Mesodermal cell (in vitro differentiated cells): Measurements from ENCODE around the gene PCBP3.
"Not testable (repeated sequence)": the region's sequence is repeated elsewhere in the genome, so short reads cannot be mapped to it uniquely, and the experiment has no call there.

ENCODE experiments used
- H3K27ac ChIP-seq: 2 replicates; pipeline ENCODE4 v1.7.0; 2013; ENCODE audit warnings: mild to moderate bottlenecking, low read depth, low read length, moderate library complexity; ENCODE audit not compliant: severe bottlenecking
- H3K36me3 ChIP-seq: 2 replicates; pipeline ENCODE4 v1.7.1; 2013; ENCODE audit warnings: mild to moderate bottlenecking, low read length, moderate library complexity; ENCODE audit not compliant: control insufficient read depth, insufficient read depth
- H3K4me1 ChIP-seq: one replicate; pipeline ENCODE4 v1.7.1; 2013; ENCODE audit warnings: mild to moderate bottlenecking, low read length; ENCODE audit not compliant: insufficient read depth, control insufficient read depth, poor library complexity, severe bottlenecking
- H3K4me3 ChIP-seq: 2 replicates; pipeline ENCODE4 v1.7.0; 2013; ENCODE audit warnings: low read length, control low read depth, mild to moderate bottlenecking; ENCODE audit not compliant: insufficient read depth, poor library complexity, severe bottlenecking; ENCODE audit errors: extremely low read depth
- H3K9me3 ChIP-seq: 2 replicates; pipeline ENCODE4 v1.7.1; 2013; ENCODE audit warnings: mild to moderate bottlenecking, low read length, moderate library complexity; ENCODE audit not compliant: control insufficient read depth
- WGBS, 2 experiments: methylation state at CpG; one replicate each; pipeline ENCODE4 v1.1.5; 2013; ENCODE audit warnings: missing lambda C conversion rate in 2 of 2; ENCODE audit not compliant: insufficient coverage in 2 of 2; 5-methylcytosine and 5-hydroxymethylcytosine counted together

The PCBP3 gene

GRCh38 chr21:45651921-45652320 lies 8.4 kb downstream of the PCBP3 start:
- Histone ChIP-seq H3K9me3 (no peaks in the 10 kb centered on the region), H3K4me1 (no peaks in the 10 kb centered on the region), H3K4me3 (no peak overlapping the region), H3K36me3 (no peaks in the 10 kb centered on the region), H3K27ac (no peak overlapping the region)
- WGBS, 2 experiments = no CpG with 5 or more reads among the region's 2 CpGs

DNA sequence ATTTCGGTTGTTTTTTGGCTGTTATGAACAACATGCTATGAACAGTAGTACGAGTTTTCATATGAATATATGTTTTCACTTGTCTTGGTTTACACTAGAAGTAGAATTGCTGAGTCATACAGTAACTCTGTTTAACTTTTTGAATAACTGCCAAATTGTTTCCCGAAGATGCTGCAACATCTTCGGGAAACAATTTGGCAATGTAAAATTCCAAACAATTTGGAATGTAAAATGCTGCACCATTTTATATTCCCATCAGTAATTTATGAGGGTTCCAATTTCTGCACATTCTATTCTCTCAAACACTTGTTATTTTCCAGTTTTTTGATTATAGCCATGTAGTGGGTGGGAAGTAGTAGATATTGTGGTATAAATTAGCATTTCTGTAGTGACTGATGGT lies 11.6 kb downstream of the PCBP3 start:
- WGBS, 2 experiments = 88 to 96% methylated on average over 2 to 3 of the region's 4 CpGs
- H3K9me3 ChIP-seq = no peaks in the 10 kb centered on the region

DNA sequence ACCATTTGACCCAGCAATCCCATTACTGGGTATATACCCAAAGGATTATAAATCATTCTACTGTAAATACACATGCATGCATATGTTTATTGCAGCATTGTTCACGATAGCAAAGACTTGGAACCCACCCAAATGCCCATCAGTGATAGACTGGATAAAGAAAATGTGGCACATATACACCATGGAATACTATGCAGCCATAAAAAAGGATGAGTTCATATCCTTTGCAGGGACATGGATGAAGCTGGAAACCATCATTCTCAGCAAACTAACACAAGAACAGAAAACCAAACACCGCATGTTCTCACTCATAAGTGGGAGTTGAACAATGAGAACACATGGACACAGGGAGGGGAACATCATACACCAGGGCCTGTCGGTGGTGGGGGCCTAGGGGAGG lies 12.6 kb downstream of the PCBP3 start:
- not testable (repeated sequence) for H3K9me3 ChIP-seq, H3K27ac ChIP-seq, H3K36me3 ChIP-seq, H3K4me1 ChIP-seq, H3K4me3 ChIP-seq
- 100% methylated on average over 1 of the region's 3 CpGs for WGBS, 2 experiments

More for the DNA sequence above, 11.6 kb downstream of the PCBP3 start:
- Histone ChIP-seq H3K36me3 (no peaks in the 10 kb centered on the region), H3K4me1 (no peaks in the 10 kb centered on the region), H3K27ac (no peak overlapping the region), H3K4me3 (no peak overlapping the region)

DNA sequence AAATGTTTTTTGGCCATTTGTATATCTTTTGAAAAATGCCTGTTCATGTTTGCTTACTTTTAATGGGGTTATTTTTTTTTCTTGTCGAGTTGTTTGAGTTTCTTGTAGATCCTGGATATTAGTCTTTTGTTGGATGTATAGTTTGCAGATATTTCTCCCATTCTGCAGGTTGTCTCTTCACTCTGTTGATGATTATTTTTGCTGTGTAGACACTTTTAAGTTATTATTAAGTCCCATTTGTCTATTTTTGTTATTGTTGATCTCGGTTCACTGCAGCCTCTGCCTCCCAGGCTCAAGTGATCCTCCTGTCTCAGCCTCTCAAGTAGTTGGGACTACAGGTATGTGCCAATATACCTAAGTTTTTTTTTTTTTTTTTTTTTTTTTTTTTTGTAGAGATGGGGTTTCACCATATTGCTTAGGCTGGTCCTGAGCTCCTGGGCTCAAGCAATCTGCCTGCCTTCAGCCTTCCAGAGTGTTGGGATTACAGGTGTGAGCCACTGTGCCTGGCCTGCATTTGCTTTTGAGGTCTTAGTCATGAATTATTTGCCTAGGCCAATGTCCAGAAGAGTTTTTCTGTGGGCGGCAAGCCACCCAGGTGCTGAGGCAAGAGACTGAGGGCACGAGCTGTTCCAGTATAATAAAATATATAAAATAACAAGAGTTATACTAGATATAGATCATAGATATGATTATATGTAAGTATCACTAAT lies 18.5 kb downstream of the PCBP3 start:
- not testable (repeated sequence) for H3K36me3 ChIP-seq, H3K4me1 ChIP-seq, H3K9me3 ChIP-seq, H3K27ac ChIP-seq, H3K4me3 ChIP-seq
- WGBS, 2 experiments = 100% methylated on average over 1 of the region's 4 CpGs; no CpG with 5 or more reads in 1 of the 2 experiments

DNA sequence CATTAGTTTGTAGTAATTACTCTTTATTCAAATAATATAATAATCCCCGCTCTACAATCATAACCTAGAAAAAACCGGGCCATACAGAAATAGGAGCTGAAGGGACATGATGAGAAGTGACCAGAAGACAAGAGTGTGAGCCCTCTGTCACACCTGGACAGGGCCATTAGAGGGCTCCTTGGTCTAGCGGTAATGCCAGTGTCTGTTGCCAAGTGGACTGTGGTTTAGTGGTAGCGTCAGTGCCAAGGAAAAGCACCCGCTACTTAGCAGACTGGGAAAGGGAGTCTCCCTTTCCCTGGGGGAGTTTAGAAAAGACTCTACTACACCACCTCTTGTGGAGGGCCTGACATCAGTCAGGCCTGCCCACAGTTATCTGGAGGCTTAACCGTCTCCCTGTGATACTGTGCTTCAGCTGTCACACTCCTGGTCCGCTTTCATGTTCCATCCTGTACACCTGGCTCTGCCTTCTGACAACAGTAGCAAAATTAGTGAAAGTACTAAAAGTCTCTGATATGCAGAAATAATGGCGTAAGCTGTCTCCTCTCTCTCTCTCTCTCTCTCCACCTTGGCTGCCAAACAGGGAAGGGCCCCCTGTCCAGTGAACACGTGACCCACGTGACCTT lies 19.2 kb downstream of the PCBP3 start:
- WGBS, 2 experiments = 92 to 94% methylated on average over 6 to 7 of the region's 10 CpGs
- H3K27ac ChIP-seq, H3K4me3 ChIP-seq, H3K9me3 ChIP-seq, H3K4me1 ChIP-seq, H3K36me3 ChIP-seq: not testable (repeated sequence)

DNA sequence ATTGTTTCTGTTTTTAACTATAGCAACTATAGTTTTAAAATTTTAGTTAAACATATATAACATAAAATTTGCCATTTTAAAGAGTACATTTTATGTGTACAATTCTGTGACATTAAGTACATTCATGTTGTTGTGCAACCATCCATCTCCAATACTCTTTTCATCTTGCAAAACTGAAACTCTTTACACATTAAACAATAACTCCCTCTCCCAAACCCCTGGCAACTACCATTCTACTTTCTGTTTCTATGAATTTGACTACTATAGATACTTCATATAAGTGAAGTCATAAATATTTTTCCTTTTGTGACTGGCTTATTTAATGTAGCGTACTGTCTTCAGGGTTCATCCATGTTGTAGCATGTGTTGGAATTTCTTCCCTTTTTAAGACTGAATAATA lies 25.9 kb downstream of the PCBP3 start:
- H3K4me1 ChIP-seq = no peaks in the 10 kb centered on the region
- no CpG with 5 or more reads among the region's 1 CpG for WGBS, 2 experiments
- no peaks in the 10 kb centered on the region for H3K9me3 ChIP-seq

DNA sequence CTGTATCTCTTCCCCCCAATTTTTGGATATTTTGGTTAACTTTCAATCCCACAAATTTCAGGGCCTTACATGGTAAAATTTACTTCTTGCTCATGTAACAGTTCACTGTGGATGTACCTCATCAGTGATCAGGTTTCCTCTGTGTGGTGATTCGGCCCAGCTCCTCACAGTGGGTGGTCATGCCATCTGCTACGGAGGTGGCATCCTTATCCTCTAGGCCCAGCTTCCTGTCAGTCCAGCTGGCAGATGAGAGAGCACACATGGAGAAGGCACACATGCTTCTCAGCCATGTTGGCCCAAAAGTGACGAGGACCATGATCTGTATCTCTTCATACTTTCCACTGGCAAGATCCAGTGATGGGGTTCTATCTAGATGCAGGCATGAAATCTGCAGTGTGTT lies 27.2 kb downstream of the PCBP3 start:
- Histone ChIP-seq H3K27ac (no peak overlapping the region), H3K36me3 (no peaks in the 10 kb centered on the region), H3K4me1 (no peaks in the 10 kb centered on the region), H3K9me3 (no peaks in the 10 kb centered on the region), H3K4me3 (no peak overlapping the region)
- 88 to 92% methylated on average over 2 of the region's 3 CpGs for WGBS, 2 experiments

More for the DNA sequence above, 25.9 kb downstream of the PCBP3 start:
- Histone ChIP-seq H3K36me3 (no peaks in the 10 kb centered on the region), H3K27ac (no peak overlapping the region), H3K4me3 (no peak overlapping the region)

- H3K27ac ChIP-seq, H3K4me1 ChIP-seq, H3K9me3 ChIP-seq, H3K36me3 ChIP-seq, H3K4me3 ChIP-seq: not testable (repeated sequence)
- 80% methylated on average over 1 of the region's 1 CpG; no CpG with 5 or more reads in 1 of the 2 experiments for WGBS, 2 experiments
Measured at GRCh38 chr21:45678790-45679189, 35.3 kb downstream of the PCBP3 start.

DNA sequence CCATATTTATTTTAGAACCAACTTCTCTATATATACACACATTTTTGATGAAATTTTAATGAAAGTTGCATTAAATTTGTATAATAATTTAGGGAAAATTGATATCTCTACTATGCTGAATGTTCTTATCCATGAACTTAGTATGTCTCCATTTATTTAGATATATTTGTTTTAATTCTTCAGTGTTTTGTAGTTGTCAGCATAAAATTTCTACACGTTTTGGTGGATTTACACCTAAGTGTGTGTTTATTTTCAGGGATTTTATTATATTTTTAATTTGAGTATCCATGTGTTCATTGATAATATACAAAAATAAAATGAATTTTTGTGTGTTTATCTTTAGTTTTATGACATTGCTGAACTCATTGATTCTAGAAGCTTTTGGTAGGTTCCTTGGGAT lies 36.7 kb downstream of the PCBP3 start:
- no peaks in the 10 kb centered on the region for H3K4me1 ChIP-seq
- H3K36me3 ChIP-seq = no peaks in the 10 kb centered on the region
- H3K27ac ChIP-seq = no peak overlapping the region
- no peak overlapping the region for H3K4me3 ChIP-seq
- H3K9me3 ChIP-seq = no peaks in the 10 kb centered on the region
- no CpG with 5 or more reads among the region's 1 CpG for WGBS, 2 experiments

DNA sequence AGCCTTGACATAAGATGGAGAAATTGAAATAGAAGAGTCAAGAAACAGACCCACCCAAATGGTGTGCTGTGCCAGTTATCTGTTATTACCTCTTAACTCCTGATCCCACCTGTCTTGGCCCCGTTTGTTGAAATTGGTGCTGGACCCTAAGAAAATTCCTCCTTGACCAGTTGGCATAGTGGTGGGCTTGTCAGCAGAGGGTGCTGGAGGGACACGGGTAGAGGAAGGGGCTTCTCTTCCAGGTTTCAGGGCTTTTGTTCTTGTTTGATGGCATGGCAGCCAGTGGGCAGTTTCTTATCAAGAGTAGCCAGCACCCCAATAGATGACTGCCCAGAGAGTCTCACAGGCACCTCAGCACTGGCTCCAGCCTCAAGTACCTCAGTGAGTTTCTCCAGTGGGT lies 51.6 kb downstream of the PCBP3 start:
- no peaks in the 10 kb centered on the region for H3K4me1 ChIP-seq
- no peak overlapping the region for H3K27ac ChIP-seq
- H3K9me3 ChIP-seq = no peaks in the 10 kb centered on the region
- no peak overlapping the region for H3K4me3 ChIP-seq
- H3K36me3 ChIP-seq = no peaks in the 10 kb centered on the region
- no CpG with 5 or more reads among the region's 2 CpGs for WGBS, 2 experiments

- H3K4me3 ChIP-seq = no peak overlapping the region
- no peaks in the 10 kb centered on the region for H3K36me3 ChIP-seq
- H3K27ac ChIP-seq = no peak overlapping the region
- no peaks in the 10 kb centered on the region for H3K4me1 ChIP-seq
- 91 to 100% methylated on average over 1 to 2 of the region's 3 CpGs for WGBS, 2 experiments
- H3K9me3 ChIP-seq = no peaks in the 10 kb centered on the region
Measured at GRCh38 chr21:45698493-45699184, 55.1 kb downstream of the PCBP3 start.
